Heart left ventricle (tissue), 16 donors: Measurements from ENCODE around the gene IL36A. TPM values are rescaled to one million over a fixed set of nuclear protein-coding genes. Genes with fewer than 3 reads are reported as not detected.

ENCODE experiments used
- ATAC-seq, 4 donors: fragments of 200-7000 bp; cut with Tn5 transposase; one replicate each; pipeline ENCODE4 v1.9.1; 2020 to 2022; ENCODE audit warnings: moderate library complexity in 4 of 4, mild to moderate bottlenecking in 3 of 4, moderate number of reproducible peaks in 1 of 4
- DNase-seq, 5 donors: peaks; one replicate each; pipeline ENCODE4 v3.0.0-alpha.2; 2020
- H3K27ac ChIP-seq, 12 donors: fragments of 200-600 bp; sonication (generic) in 4 of 12; one replicate each; pipeline versions ENCODE4 v1.5.0 to v1.8.0; 2016 to 2022; ENCODE audit warnings: mild to moderate bottlenecking in 2 of 12
- H3K27me3 ChIP-seq, 9 donors: fragments of 200-600 bp; sonication (generic) in 2 of 9; one replicate each; pipeline versions ENCODE4 v1.5.1 to v1.8.0; 2016 to 2022; ENCODE audit warnings: mild to moderate bottlenecking in 3 of 9
- H3K36me3 ChIP-seq, 9 donors: fragments of 200-600 bp; sonication (generic) in 2 of 9; one replicate each; pipeline versions ENCODE4 v1.5.0 to v1.8.0; 2018 to 2022; ENCODE audit warnings: mild to moderate bottlenecking in 2 of 9
- H3K4me1 ChIP-seq, 12 donors: fragments of 200-600 bp; sonication (generic) in 4 of 12; one replicate each; pipeline versions ENCODE4 v1.5.0 to v1.8.0; 2016 to 2022; ENCODE audit warnings: mild to moderate bottlenecking in 3 of 12
- H3K4me3 ChIP-seq, 12 donors: fragments of 200-600 bp; sonication (generic) in 4 of 12; one replicate each; pipeline versions ENCODE4 v1.5.0 to v1.8.0; 2017 to 2022; ENCODE audit warnings: mild to moderate bottlenecking in 9 of 12, moderate library complexity in 4 of 12
- H3K9me3 ChIP-seq, 12 donors: fragments of 200-600 bp; sonication (generic) in 4 of 12; one replicate each; pipeline versions ENCODE4 v1.5.0 to v1.8.0; 2016 to 2022; ENCODE audit warnings: mild to moderate bottlenecking in 1 of 12
- CTCF ChIP-seq, 12 donors: fragments of 200-600 bp; sonication (generic) in 4 of 12; IDR thresholded peaks; one replicate each; pipeline versions ENCODE4 v1.5.0 to v1.8.0; 2018 to 2022; ENCODE audit warnings: antibody characterized with exemption in 12 of 12, mild to moderate bottlenecking in 5 of 12
- POLR2A ChIP-seq, 2 donors: fragments of 450-650 bp; IDR thresholded peaks; one replicate each; pipeline ENCODE4 v1.6.1; 2017; ENCODE audit warnings: antibody characterized with exemption in 2 of 2, mild to moderate bottlenecking in 2 of 2, moderate library complexity in 2 of 2
- WGBS, 4 donors: extraction: QIAGEN DNeasy Blood & Tissue Kit in 2 of 4; methylation state at CpG; one replicate each; pipeline versions ENCODE4 v1.1.5 to v1.1.7; 2013 to 2018; 5-methylcytosine and 5-hydroxymethylcytosine counted together
- intact Hi-C, 10 donors: fragments of 100-400 bp; cut with DNase I; formaldehyde crosslinking; loops; one replicate each; pipeline versions ENCODE4 v1.11.1 to v1.14.2; 2022
- polyA plus RNA-seq, 2 donors: library from polyadenylated mRNA; stranded (reverse); fragments of 200-250 nt; gene quantifications; one replicate each; pipeline ENCODE4 v1.2.3, GENCODE V29; 2013
- total RNA-seq, 9 donors: library from RNA; depleted of rRNA in 2 of 9; stranded (reverse); fragments of >200 nt in 2 of 9; fragmentation: NEBNext Ultra II Directional in 3 of 9; extraction: Animal tissue kit (Norgen Biotek cat#: 25700) in 3 of 9; gene quantifications; one replicate each; pipeline versions ENCODE4 v1.1.0 to v1.2.4, GENCODE V29; 2016 to 2023
- donor health status: ischemic (EF 13 %, LVEDD 7.1; RV severe dilation, severe dysfunction).
- donor health status: healthy with polysubstance abuse.
- donor health status: DM: no; HTN: yes; CAD: no.
- donor health status: DM: no; HTN: no; CAD: no.
- donor health status: ischemic (EF 25% LVEDD 6.9; RV normal size, moderate dysfunction).
- donor health status: ischemic (EF 25% LVEDD 5.7; RV mildly dilated, moderate dysfunction).
- donor health status: healthy.
- donor health status: DM: yes; HTN: yes; CAD: no.
- donor health status: ischemic (EF 35%, LVEDD 5.7; RV mildly dilated, moderate dysfunction).
- donor health status: nonischemic (EF 11% LVEDD 7.7; RV severe dilation, severe dysfunction).
- donor health status: DM: yes; HTN: yes; CAD: no.
- donor health status: PGD.
- donor health status: ischemic (EF 29% LVEDD 5.4; RV normal size, mild dysfunction).
- donor health status: nonischemic (EF 23%, LVEDD 6.1; RV moderate dilation, normal function).

The IL36A gene
- total and polyA plus RNA-seq, 11 donors = not detected

- H3K4me3 ChIP-seq = no peak overlapping the region
- ATAC-seq = no peak
- H3K27me3 ChIP-seq = peaks cover 0 to 9% (median 2%) of the 10 kb centered on the region in 9 donors
- no peaks in the 10 kb centered on the region for H3K36me3 ChIP-seq
- no peaks in the 10 kb centered on the region for H3K9me3 ChIP-seq
- H3K27ac ChIP-seq = no peak overlapping the region
- TF ChIP-seq POLR2A (IDR thresholded peaks at IDR 0.05) (no peak), CTCF (IDR thresholded peaks at IDR 0.05) (no peak)
- no peak for DNase-seq
- no peaks in the 10 kb centered on the region for H3K4me1 ChIP-seq
- intact Hi-C loops = no loop called here
- 91 to 95% (median 94%) methylated on average over 5 of the region's 5 CpGs for WGBS, 4 donors
These were observed 32.7 kb upstream of the IL36A start for GRCh38 chr2:112972423-112973086.

GRCh38 chr2:112973156-112973555 lies 32.1 kb upstream of the IL36A start:
- peaks cover 0 to 15% (median 4%) of the 10 kb centered on the region in 9 donors for H3K27me3 ChIP-seq
- no peaks in the 10 kb centered on the region for H3K9me3 ChIP-seq
- DNase-seq (no peak), ATAC-seq (no peak)
- WGBS, 4 donors = 46 to 71% (median 56%) methylated on average over 2 of the region's 2 CpGs
- intact Hi-C loops = no loop called here
- TF ChIP-seq CTCF (IDR thresholded peaks at IDR 0.05) (no peak), POLR2A (IDR thresholded peaks at IDR 0.05) (no peak)
- H3K4me1 ChIP-seq = no peaks in the 10 kb centered on the region
- no peaks in the 10 kb centered on the region for H3K36me3 ChIP-seq
- H3K27ac ChIP-seq = no peak overlapping the region
- H3K4me3 ChIP-seq = no peak overlapping the region

GRCh38 chr2:112977559-112978056 lies 27.7 kb upstream of the IL36A start, which contains the start of gene IL36G:
Gene IL36G, plus strand, starts transcription at chr2:112978006. Its CDS starts 633 bp downstream, at chr2:112978639.
- no peak within 1 kb of the TSS for H3K27ac ChIP-seq
- peaks cover 0 to 27% (median 4%) of the 10 kb centered on the region in 9 donors for H3K27me3 ChIP-seq
- WGBS, 4 donors = 63 to 86% (median 71%) methylated on average over 7 of the region's 7 CpGs
- no peaks in the 10 kb centered on the region for H3K4me1 ChIP-seq
- H3K36me3 ChIP-seq = no peaks in the 10 kb centered on the region
- ATAC-seq (no peak), DNase-seq (no peak)
- H3K9me3 ChIP-seq = no peaks in the 10 kb centered on the region
- no peak within 1 kb of the TSS for H3K4me3 ChIP-seq
- no peak for TF ChIP-seq POLR2A (IDR thresholded peaks at IDR 0.05)
- intact Hi-C loops = no loop called here

GRCh38 chr2:112979731-112980130 lies 25.5 kb upstream of the IL36A start:
- no peak for ATAC-seq
- no peaks in the 10 kb centered on the region for H3K9me3 ChIP-seq
- intact Hi-C loops = no loop called here
- peaks cover 0 to 27% (median 4%) of the 10 kb centered on the region in 9 donors for H3K27me3 ChIP-seq
- no peaks in the 10 kb centered on the region for H3K4me1 ChIP-seq
- H3K27ac ChIP-seq = no peak overlapping the region
- WGBS, 4 donors = 90 to 100% (median 92%) methylated on average over 1 of the region's 1 CpG
- TF ChIP-seq POLR2A (IDR thresholded peaks at IDR 0.05) = no peak
- no peak for TF ChIP-seq CTCF (IDR thresholded peaks at IDR 0.05)
- no peaks in the 10 kb centered on the region for H3K36me3 ChIP-seq
- no peak overlapping the region for H3K4me3 ChIP-seq
- DNase-seq = no peak
